ENCODE data around the gene AHCY. TPM values are rescaled to one million over a fixed set of nuclear protein-coding genes. Genes with fewer than 3 reads are reported as not detected.

Gene AHCY
- total and polyA plus RNA-seq, 2 of the 4 experiments (the other 2 are of a cell fraction): 138 to 210 TPM

DNA sequence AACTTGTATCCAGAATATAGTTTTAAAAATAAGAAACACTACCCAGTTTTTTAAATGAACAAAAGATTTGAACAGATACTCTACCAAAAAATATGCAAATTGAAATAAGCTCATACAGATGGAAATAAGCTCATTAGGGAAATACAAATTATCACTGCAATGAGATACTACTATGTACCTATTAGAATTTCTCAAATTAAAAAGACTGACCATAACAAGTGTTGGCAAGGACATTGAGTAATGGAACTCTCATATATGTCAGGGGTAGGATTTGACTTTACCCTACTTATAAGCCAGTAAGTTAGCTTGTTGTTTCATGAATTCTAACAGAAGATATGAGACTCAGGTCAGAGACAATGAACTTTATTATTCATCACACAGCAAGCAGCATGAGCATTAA lies 71.5 kb downstream of the AHCY start:
- Histone ChIP-seq H3K4me1 (ENCODE audit: control insufficient read depth, insufficient read depth, low read length) (no peaks in the 10 kb centered on the region), H4K5ac (ENCODE audit: low read depth, low read length) (no peak overlapping the region), H3K79me1 (ENCODE audit: low read depth in 1 of 2, low read length in 2 of 2) (no peaks in the 10 kb centered on the region), H2BK5ac (ENCODE audit: low read depth, low read length, poor library complexity, severe bottlenecking) (no peak overlapping the region), H3K18ac (ENCODE audit: low read depth, low read length) (no peak overlapping the region), H3K9me3 (ENCODE audit: control insufficient read depth, insufficient read depth, low read length) (peaks cover 4% of the 10 kb centered on the region), H3K27ac (ENCODE audit: insufficient read depth, low read length) (no peak overlapping the region), H3K23ac (ENCODE audit: low read depth, low read length) (no peak overlapping the region), H2AFZ (replicated peaks; ENCODE audit: low read length, poor library complexity) (no peak overlapping the region), H4K20me1 (ENCODE audit: insufficient read depth, low read length) (no peaks in the 10 kb centered on the region), H2BK20ac (ENCODE audit: low read depth, low read length) (no peak overlapping the region), H2AK9ac (replicated peaks; ENCODE audit: low read depth, low read length, poor library complexity) (no peak overlapping the region), H3K9me1 (ENCODE audit: insufficient read depth, low read length) (no peaks in the 10 kb centered on the region), H2BK120ac (ENCODE audit: low read depth, low read length) (no peak overlapping the region), H3K9ac (ENCODE audit: low read depth, low read length) (no peak overlapping the region), H3K56ac (ENCODE audit: extremely low read depth, insufficient read depth, low read length) (no peak overlapping the region), H3K27me3 (ENCODE audit: control insufficient read depth, insufficient read depth, low read length) (peaks cover 9% of the 10 kb centered on the region), H3K36me3 (ENCODE audit: control insufficient read depth, insufficient read depth, low read length) (no peaks in the 10 kb centered on the region), H3K14ac (replicated peaks; ENCODE audit: low read depth, low read length) (no peak overlapping the region), H3K4me3 (ENCODE audit: insufficient read depth, low read depth, low read length) (no peak overlapping the region), H4K91ac (ENCODE audit: insufficient read depth, low read depth, low read length) (no peak overlapping the region), H2BK15ac (ENCODE audit: low read depth, low read length) (no peak overlapping the region; the same call in 2 of the 3 replicates), H4K8ac (ENCODE audit: low read depth in 2 of 2, low read length in 2 of 2) (no peak overlapping the region), H3K4me2 (ENCODE audit: low read depth, low read length) (no peak overlapping the region), H2AK5ac (ENCODE audit: low read depth, low read length) (no peak overlapping the region), H3K4ac (ENCODE audit: low read depth, low read length) (no peak overlapping the region)
- dilution Hi-C loops (cut with HindIII; ENCODE audit: low sequenced_read_pairs, unreplicated experiment): no loop called here
- POLR2A ChIA-PET (ENCODE audit: unreplicated experiment): no interaction called here
- no TSS peak for BruUV-seq (replicated peaks)
- DNase-seq (no peak), ATAC-seq (ENCODE audit: low read depth) (no peak)
- intact Hi-C loops (cut with micrococcal nuclease): no loop called here
- CTCF ChIA-PET: no interaction called here
- TF ChIP-seq MAZ (IDR thresholded peaks at IDR 0.05; ENCODE audit: borderline replicate concordance, low read depth, low read length) (no peak), CEBPB (IDR thresholded peaks at IDR 0.05; ENCODE audit: low read depth, low read length) (no peak), NFE2L2 (IDR thresholded peaks at IDR 0.05; ENCODE audit: low read depth, low read length) (no peak), RAD21 (IDR thresholded peaks at IDR 0.05; ENCODE audit: low read length) (no peak), BHLHE40 (IDR thresholded peaks at IDR 0.05; ENCODE audit: low read depth, low read length) (no peak)
- in situ Hi-C loops (cut with MboI; ENCODE audit: low sequenced_read_pairs): no loop called here

Small RNA genes lying within 50 kb of the gene (microRNA-seq; reads per million reads assigned to microRNA genes)
- not detected for gene AL356299.1 (ENCODE audit: insufficient read depth, insufficient read length)

Small RNA genes lying within 50 kb of the gene (small RNA-seq; reads per million reads assigned to genes)
- 0 reads per million in 5 experiments for gene AL356299.1

Other genes with a start within 250 kb of the AHCY start
- 66.9 and 84.7 TPM in 2 replicates for gene EIF2S2, start 191.1 kb downstream of the AHCY start, total RNA-seq (2012; rRNA removed)
- 56.7 and 61.7 TPM in 2 replicates for gene EIF2S2, start 191.1 kb downstream of the AHCY start, polyA plus RNA-seq (2012; rRNA removed)
- not detected in 2 replicates for gene ASIP, start 61.9 kb downstream of the AHCY start, total RNA-seq (2012; rRNA removed)
- not detected in 2 replicates for gene ASIP, start 61.9 kb downstream of the AHCY start, polyA plus RNA-seq (2012; rRNA removed)
- 94.6 and 103 TPM in 2 replicates for gene ITCH, start 59.9 kb upstream of the AHCY start, total RNA-seq (2012; rRNA removed)
- gene ITCH, start 59.9 kb upstream of the AHCY start, polyA plus RNA-seq (2012; rRNA removed): 8.8 and 12.7 TPM in 2 replicates
- gene DYNLRB1, start 213.1 kb upstream of the AHCY start, total RNA-seq (2012; rRNA removed): 78.0 and 82.4 TPM in 2 replicates
- gene DYNLRB1, start 213.1 kb upstream of the AHCY start, polyA plus RNA-seq (2012; rRNA removed): 380 and 406 TPM in 2 replicates

Measured in IMR-90 (cell line).